HG03571 (cell line): Measurements from ENCODE around the gene PPP2R2D.

Source experiments
- ATAC-seq: cut with Tn5 transposase; IDR thresholded peaks from one replicate; pipeline ENCODE4 v1.9.1; 2021; ENCODE audit not compliant: unreplicated experiment

The PPP2R2D gene

DNA sequence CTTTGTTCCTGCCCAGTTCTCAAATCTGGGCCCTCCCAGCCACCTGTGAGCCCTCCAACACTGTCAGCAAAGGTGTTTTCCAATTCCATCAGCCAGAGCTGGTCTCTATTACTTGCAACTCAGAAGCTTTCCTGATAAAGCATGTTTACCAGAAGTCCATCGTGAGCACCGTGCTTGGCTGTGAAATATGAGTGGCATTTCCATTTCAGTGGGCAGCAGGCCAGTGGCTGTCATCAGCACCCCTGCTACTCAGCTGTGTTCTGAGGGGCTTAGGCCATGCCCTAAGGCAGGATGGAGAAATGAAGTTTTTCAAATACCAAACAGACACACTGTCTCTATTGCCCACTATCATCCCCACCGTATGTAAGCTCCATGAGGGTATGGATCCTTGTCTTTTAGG lies 93.6 kb downstream of the PPP2R2D start:
- no peak for ATAC-seq

- ATAC-seq = no peak
These were observed 95.9 kb downstream of the PPP2R2D start for GRCh38 chr10:131996466-131997365.

- no peak for ATAC-seq
These were observed 96.7 kb downstream of the PPP2R2D start for GRCh38 chr10:131997366-131998049.

- ATAC-seq = no peak
These were observed 97.4 kb downstream of the PPP2R2D start for GRCh38 chr10:131998050-131998844.

GRCh38 chr10:131998845-131999681 lies 98.3 kb downstream of the PPP2R2D start:
- no peak for ATAC-seq

DNA sequence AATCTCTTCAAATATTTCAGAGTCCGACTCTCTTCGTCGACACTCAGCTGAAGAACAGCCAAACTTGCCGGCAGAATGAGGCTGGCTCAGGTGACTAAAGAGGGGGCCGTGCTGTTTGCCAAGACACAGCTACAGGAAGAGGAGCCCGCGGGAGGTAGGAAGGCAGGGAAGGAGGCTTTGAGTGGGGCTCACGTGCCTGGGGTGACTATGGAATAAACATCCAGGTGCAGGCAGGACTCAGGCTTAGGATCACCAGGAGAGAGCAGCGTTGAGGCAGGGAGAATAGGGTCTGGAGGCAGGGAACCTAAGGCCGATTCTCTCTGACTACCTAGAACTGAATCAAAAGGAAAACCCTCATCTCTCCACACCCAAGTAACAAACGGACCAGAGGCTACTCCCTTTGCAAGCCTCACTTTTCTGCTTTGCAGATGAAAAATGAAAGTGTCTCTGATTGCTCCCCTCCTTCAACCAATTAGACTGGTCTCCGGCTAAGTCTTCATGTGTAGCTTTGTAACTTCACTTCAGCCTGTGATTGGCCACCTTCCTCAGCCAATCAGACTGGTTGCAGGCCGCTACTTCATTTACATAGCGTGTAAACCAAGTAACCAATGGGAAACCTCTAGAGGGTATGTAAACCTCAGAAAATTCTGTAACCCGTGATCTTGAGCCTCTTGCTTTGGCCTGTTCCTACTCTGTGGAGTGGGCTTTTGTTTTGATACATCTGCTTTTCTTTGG lies 100.6 kb downstream of the PPP2R2D start:
- ATAC-seq = no peak

DNA sequence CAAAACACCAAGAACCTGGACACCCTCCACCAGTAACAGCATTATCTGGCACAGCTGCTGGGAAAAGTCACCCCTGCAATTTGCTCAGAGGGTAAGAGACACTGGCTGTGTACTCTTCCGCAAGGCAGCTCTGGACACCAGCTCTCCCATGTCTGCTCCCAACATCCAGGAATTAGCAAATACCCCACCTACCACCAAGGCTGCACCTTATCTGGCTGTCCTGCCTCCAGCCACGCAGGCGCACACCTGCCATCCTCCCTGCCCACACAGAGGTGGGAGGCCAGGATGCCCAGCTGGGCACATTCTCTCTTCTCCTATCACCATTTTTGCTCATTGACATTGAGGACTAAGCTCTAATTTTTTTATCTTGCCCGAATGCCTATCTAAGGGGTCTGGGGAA lies 101.2 kb downstream of the PPP2R2D start:
- ATAC-seq = no peak

- no peak for ATAC-seq
These were observed 102.6 kb downstream of the PPP2R2D start for GRCh38 chr10:132003282-132003924.

- ATAC-seq = no peak
These were observed 103.2 kb downstream of the PPP2R2D start for GRCh38 chr10:132004052-132004451.

- ATAC-seq = no peak
These were observed 104.3 kb downstream of the PPP2R2D start for GRCh38 chr10:132005147-132005546.

- ATAC-seq = no peak
These were observed 106.2 kb downstream of the PPP2R2D start for GRCh38 chr10:132006966-132007365.

DNA sequence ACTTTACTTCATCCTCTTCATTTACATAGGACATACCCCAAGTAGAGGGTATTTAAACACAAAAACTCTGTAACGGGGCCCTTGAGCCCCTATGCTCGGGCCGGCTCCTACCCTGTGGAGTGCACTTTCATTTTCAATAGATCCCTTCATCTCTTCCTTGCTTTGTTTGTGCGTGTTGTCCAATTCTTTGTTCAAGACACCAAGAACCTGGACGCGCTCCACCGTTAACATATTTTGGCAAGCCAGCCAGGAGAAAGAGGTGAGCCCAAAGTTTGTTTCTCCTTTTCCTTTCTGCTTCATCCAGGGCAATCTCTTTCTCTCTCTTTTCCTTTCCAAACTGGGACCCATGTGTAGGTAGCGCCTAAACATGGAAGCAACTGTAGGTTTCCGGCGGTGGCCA lies 106.9 kb downstream of the PPP2R2D start:
- ATAC-seq = no peak
